Activated T-cell treated with anti-CD3 and anti-CD28 coated beads, Interleukin-2, amount 50 U/mL, for 72 hours (primary cell): ENCODE results near the gene SLK. TPM values are rescaled to one million over a fixed set of nuclear protein-coding genes. Genes with fewer than 3 reads are reported as not detected.

Experiments used
- ATAC-seq, 2 donors: fragments of 150-1000 bp; cut with Tn5 transposase; replicated peaks in 1 of 2; 2 replicates each; pipeline ENCODE4 v1.10.0; 2021; ENCODE audit warnings: moderate library complexity in 2 of 2, mild to moderate bottlenecking in 1 of 2
- DNase-seq, 2 donors: peaks; one replicate each; pipeline ENCODE4 v3.0.0; 2021 to 2022; ENCODE audit warnings: mixed read lengths in 1 of 2
- H3K27ac Mint-ChIP-seq: one replicate; pipeline ENCODE4 v1.8.0; 2022; ENCODE audit warnings: mild to moderate bottlenecking, moderate library complexity, mixed read lengths
- H3K27me3 Mint-ChIP-seq: one replicate; pipeline ENCODE4 v1.8.0; 2022; ENCODE audit warnings: low read depth, mixed read lengths
- H3K36me3 Mint-ChIP-seq, 2 donors: one replicate each; pipeline ENCODE4 v1.8.0; 2022; ENCODE audit warnings: mixed read lengths in 2 of 2, mild to moderate bottlenecking in 1 of 2; ENCODE audit not compliant: insufficient read depth in 2 of 2
- H3K4me1 Mint-ChIP-seq: one replicate; pipeline ENCODE4 v1.8.0; 2022; ENCODE audit warnings: low read depth, mixed read lengths
- H3K4me3 Mint-ChIP-seq, 2 donors: one replicate each; pipeline ENCODE4 v1.8.0; 2022; ENCODE audit warnings: mild to moderate bottlenecking in 2 of 2, mixed read lengths in 2 of 2, moderate library complexity in 2 of 2
- H3K9me3 Mint-ChIP-seq, 2 donors: one replicate each; pipeline ENCODE4 v1.8.0; 2022; ENCODE audit warnings: mixed read lengths in 2 of 2
- total RNA-seq, 2 donors: library from RNA; stranded (reverse); gene quantifications; one replicate each; pipeline ENCODE4 v1.2.3, GENCODE V29; 2022

Gene SLK
- total RNA-seq, 2 donors from 2014 or later, result 22.5 to 25.1 TPM

DNA sequence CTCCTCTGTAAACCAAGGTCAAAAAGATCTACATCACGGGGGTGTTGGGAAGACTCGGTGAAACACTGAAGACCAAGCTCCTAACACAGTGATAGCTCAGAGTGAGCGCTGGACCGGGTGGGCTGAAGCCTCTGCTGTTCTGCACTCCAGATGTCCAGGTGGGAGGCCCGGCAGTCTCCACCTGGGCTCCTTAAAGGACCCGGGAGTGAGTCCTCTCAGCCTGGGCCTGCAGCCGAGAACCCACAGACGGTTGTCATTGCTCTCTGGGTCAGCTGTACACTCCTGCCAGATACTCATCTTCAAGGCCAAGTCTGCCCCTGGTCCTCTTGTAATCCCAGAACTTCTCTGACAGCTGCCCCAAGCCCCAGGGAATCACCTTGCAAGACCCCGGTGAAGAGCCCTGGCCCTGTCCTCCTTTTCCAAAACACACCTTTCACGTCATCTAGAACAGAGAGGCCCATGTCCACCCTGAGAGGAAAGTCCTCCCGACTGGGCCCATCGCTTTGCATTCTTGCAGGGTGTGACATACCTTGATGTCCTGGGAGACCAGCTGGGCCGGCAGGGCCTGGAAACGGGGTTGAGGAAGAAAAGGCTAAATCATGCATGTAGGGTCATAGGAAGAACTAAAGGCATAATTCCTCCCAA lies 75.1 kb downstream of the SLK start:
- no peaks in the 10 kb centered on the region for H3K9me3 Mint-ChIP-seq
- ATAC-seq (no peak), DNase-seq (no peak)
- H3K4me3 Mint-ChIP-seq, result no peak overlapping the region
- no peaks in the 10 kb centered on the region for H3K27me3 Mint-ChIP-seq
- H3K27ac Mint-ChIP-seq, result no peak overlapping the region
- no peaks in the 10 kb centered on the region for H3K36me3 Mint-ChIP-seq
- no peaks in the 10 kb centered on the region for H3K4me1 Mint-ChIP-seq

DNA sequence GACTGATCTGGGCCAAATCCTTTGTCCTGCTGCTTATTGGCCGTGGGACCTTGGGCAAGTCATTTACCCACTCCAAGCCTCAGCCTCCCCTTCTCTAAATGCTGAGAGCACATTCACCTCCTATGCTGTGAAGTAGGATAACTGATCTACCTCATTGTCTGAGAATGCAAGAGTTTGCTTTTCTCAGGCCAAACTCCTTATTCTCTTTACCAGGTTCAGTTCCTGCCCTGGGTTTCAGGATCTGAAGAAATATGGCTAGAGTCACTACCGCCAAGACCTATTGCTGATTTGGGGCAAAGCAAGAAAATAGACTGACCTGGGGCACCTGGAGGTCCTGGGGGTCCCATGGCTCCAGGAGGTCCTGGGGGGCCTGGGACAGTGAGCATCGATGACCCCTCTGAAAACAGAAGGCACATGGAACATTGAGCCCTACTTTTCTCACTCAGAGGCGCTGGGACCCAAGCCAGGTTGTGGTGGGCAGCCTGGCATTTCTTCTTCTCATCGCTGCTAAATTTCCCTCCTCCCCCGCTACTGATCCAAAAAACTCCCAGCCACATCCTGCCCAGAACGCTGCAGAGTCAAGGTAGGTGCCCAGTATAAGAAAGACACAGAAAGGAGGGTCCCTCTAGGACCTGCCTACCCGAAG lies 76.4 kb downstream of the SLK start:
- H3K27ac Mint-ChIP-seq, result peak overlapping the region; percentile 43
- no peaks in the 10 kb centered on the region for H3K36me3 Mint-ChIP-seq
- H3K27me3 Mint-ChIP-seq, result peaks cover 2% of the 10 kb centered on the region
- H3K4me3 Mint-ChIP-seq, result no peak overlapping the region
- H3K9me3 Mint-ChIP-seq, result no peaks in the 10 kb centered on the region
- DNase-seq, result no peak
- H3K4me1 Mint-ChIP-seq, result no peaks in the 10 kb centered on the region
- no peak for ATAC-seq

DNA sequence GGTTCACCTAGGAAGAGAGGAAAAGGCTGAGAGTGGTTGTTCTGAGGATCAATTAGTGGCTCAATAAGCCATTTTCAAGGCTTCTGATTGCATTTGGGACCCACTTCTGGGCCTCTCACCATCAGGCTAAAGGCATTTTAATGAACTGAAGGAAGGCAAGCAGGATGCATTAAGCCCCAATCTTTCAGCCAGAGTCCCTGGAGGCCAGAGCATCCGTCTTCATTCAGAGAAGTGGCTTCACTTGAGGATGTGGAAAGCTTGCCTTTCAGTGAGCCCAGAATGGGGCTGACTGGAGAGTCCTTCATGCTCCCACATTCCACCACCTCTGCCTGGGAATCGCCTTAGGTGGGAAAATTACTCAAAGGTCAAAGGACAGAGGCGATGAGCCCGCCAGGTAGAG lies 76.9 kb downstream of the SLK start:
- DNase-seq (no peak), ATAC-seq (no peak)
- H3K27me3 Mint-ChIP-seq, result peaks cover 7% of the 10 kb centered on the region
- H3K9me3 Mint-ChIP-seq, result no peaks in the 10 kb centered on the region
- no peak overlapping the region for H3K27ac Mint-ChIP-seq
- H3K4me3 Mint-ChIP-seq, result no peak overlapping the region
- no peaks in the 10 kb centered on the region for H3K36me3 Mint-ChIP-seq
- H3K4me1 Mint-ChIP-seq, result no peaks in the 10 kb centered on the region

- Mint-ChIP-seq H3K9me3 (no peaks in the 10 kb centered on the region), H3K4me3 (no peak overlapping the region), H3K36me3 (no peaks in the 10 kb centered on the region), H3K27me3 (peaks cover 7% of the 10 kb centered on the region), H3K27ac (no peak overlapping the region), H3K4me1 (peaks cover 7% of the 10 kb centered on the region)
- no peak for DNase-seq
- peak; percentile 47 to 55 for ATAC-seq
Measured at GRCh38 chr10:104045151-104046089, 78.5 kb downstream of the SLK start.

DNA sequence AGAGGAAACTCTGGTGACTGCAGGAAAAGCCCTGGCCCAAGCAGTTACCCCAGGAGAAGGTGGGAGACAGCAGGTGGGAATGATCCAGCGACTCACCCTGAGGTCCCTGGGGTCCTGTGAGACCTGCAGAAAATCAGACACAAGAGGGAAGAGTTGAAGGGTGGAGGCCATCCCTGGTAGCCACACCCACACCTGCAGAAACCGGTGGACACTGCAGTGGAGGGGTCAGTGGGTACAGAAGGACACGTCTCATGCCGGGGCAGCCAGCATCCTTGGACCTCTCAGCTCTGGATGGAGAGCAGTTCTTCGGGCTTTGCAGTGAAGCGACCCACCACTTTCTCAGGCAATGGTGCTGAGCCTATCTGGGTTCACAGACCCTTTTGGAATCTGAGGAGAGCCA lies 79.7 kb downstream of the SLK start:
- no peak for DNase-seq
- Mint-ChIP-seq H3K36me3 (no peaks in the 10 kb centered on the region), H3K27ac (no peak overlapping the region), H3K4me3 (no peak overlapping the region), H3K9me3 (no peaks in the 10 kb centered on the region), H3K27me3 (peaks cover 7% of the 10 kb centered on the region), H3K4me1 (peaks cover 7% of the 10 kb centered on the region)
- no peak for ATAC-seq

GRCh38 chr10:104049504-104050250 lies 82.7 kb downstream of the SLK start:
- no peak for ATAC-seq
- no peak for DNase-seq
- H3K4me3 Mint-ChIP-seq, result no peak overlapping the region
- H3K9me3 Mint-ChIP-seq, result no peaks in the 10 kb centered on the region
- no peak overlapping the region for H3K27ac Mint-ChIP-seq
- peaks cover 7% of the 10 kb centered on the region for H3K4me1 Mint-ChIP-seq
- H3K36me3 Mint-ChIP-seq, result no peaks in the 10 kb centered on the region
- H3K27me3 Mint-ChIP-seq, result peaks cover 7% of the 10 kb centered on the region

GRCh38 chr10:104052431-104052830 lies 85.5 kb downstream of the SLK start:
- Mint-ChIP-seq H3K4me1 (peaks cover 7% of the 10 kb centered on the region), H3K9me3 (no peaks in the 10 kb centered on the region), H3K27ac (no peak overlapping the region), H3K36me3 (no peaks in the 10 kb centered on the region), H3K27me3 (peaks cover 7% of the 10 kb centered on the region), H3K4me3 (no peak overlapping the region)
- ATAC-seq, result no peak
- DNase-seq, result no peak

- Mint-ChIP-seq H3K9me3 (no peaks in the 10 kb centered on the region), H3K27ac (no peak overlapping the region), H3K36me3 (no peaks in the 10 kb centered on the region), H3K27me3 (peaks cover 6% of the 10 kb centered on the region), H3K4me1 (peaks cover 7% of the 10 kb centered on the region), H3K4me3 (no peak overlapping the region)
- no peak for ATAC-seq
- no peak for DNase-seq
Measured at GRCh38 chr10:104053201-104053600, 86.3 kb downstream of the SLK start.

DNA sequence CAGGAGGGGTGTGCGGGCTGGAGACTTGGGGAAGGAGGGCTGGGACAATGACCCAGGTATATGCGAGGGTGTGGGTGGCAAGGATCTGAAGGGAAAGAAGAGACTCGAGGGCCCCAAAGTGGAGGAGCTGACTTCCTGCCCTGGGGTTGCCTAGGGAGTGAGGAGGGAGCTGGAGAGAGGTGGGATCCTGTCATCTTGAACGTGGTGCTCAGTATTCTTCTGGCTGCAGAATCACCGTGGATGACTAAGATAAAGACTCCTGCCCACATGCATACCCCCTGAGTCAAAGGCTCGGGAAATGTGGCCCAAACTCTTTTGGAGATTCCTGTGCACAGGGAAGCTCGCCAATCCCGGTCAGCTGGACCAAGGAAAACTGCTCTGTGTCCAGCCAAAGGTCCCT lies 87.5 kb downstream of the SLK start:
- no peak for ATAC-seq
- no peak overlapping the region for H3K4me3 Mint-ChIP-seq
- DNase-seq, result no peak
- peaks cover 4% of the 10 kb centered on the region for H3K4me1 Mint-ChIP-seq
- no peaks in the 10 kb centered on the region for H3K36me3 Mint-ChIP-seq
- no peaks in the 10 kb centered on the region for H3K9me3 Mint-ChIP-seq
- no peak overlapping the region for H3K27ac Mint-ChIP-seq
- H3K27me3 Mint-ChIP-seq, result no peaks in the 10 kb centered on the region

- ATAC-seq (no peak), DNase-seq (no peak)
- Mint-ChIP-seq H3K36me3 (no peaks in the 10 kb centered on the region), H3K9me3 (no peaks in the 10 kb centered on the region), H3K27me3 (no peaks in the 10 kb centered on the region), H3K4me1 (no peaks in the 10 kb centered on the region), H3K27ac (no peak overlapping the region), H3K4me3 (no peak overlapping the region)
Measured at GRCh38 chr10:104056619-104057273, 89.8 kb downstream of the SLK start.

DNA sequence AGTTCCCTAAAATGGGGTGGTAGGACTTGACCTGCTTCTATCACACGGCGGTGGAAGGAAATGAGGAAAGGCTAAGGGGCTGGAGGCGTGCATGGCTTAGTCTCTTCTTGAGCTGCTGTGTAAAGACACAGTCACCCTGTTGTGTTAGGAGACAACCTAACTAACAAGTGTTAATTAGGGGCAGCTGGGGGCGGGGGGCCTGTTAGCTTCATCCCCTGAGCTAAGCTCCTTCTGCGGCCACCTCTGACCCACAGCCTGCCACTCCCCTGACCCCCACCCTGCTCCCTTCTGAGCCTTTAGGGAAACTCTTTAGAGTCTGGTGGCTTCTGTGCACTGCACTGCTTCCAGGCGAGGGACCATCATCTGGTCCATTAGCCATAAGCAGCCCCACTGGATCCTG lies 90.8 kb downstream of the SLK start:
- DNase-seq (no peak), ATAC-seq (no peak)
- Mint-ChIP-seq H3K4me1 (no peaks in the 10 kb centered on the region), H3K9me3 (no peaks in the 10 kb centered on the region), H3K27ac (no peak overlapping the region), H3K36me3 (no peaks in the 10 kb centered on the region), H3K27me3 (no peaks in the 10 kb centered on the region), H3K4me3 (no peak overlapping the region)

- H3K27ac Mint-ChIP-seq, result no peak overlapping the region
- no peaks in the 10 kb centered on the region for H3K9me3 Mint-ChIP-seq
- no peaks in the 10 kb centered on the region for H3K4me1 Mint-ChIP-seq
- no peak overlapping the region for H3K4me3 Mint-ChIP-seq
- DNase-seq, result no peak
- ATAC-seq, result no peak
- H3K27me3 Mint-ChIP-seq, result no peaks in the 10 kb centered on the region
- no peaks in the 10 kb centered on the region for H3K36me3 Mint-ChIP-seq
Measured at GRCh38 chr10:104059364-104059763, 92.4 kb downstream of the SLK start.
